Renal cortex interstitium (tissue), 11 donors: Measurements from ENCODE around the gene COMP. TPM values are rescaled to one million over a fixed set of nuclear protein-coding genes. Genes with fewer than 3 reads are reported as not detected.

ENCODE experiments used
- DNase-seq, 11 donors: peaks; one replicate each; pipeline ENCODE4 v3.0.0-alpha.2; 2013; ENCODE audit warnings: low read depth in 9 of 11, low spot score in 4 of 11; ENCODE audit errors: extremely low read depth in 1 of 11
- polyA plus RNA-seq, 3 donors: library from polyadenylated mRNA; unstranded; fragments of 120-200 nt; gene quantifications; one replicate each; pipeline ENCODE4 v1.2.1, GENCODE V29; 2013; ENCODE audit not compliant: insufficient read length in 3 of 3

COMP gene
- polyA plus RNA-seq, 3 donors: 0.13 to 0.76 (median 0.14) TPM

DNA sequence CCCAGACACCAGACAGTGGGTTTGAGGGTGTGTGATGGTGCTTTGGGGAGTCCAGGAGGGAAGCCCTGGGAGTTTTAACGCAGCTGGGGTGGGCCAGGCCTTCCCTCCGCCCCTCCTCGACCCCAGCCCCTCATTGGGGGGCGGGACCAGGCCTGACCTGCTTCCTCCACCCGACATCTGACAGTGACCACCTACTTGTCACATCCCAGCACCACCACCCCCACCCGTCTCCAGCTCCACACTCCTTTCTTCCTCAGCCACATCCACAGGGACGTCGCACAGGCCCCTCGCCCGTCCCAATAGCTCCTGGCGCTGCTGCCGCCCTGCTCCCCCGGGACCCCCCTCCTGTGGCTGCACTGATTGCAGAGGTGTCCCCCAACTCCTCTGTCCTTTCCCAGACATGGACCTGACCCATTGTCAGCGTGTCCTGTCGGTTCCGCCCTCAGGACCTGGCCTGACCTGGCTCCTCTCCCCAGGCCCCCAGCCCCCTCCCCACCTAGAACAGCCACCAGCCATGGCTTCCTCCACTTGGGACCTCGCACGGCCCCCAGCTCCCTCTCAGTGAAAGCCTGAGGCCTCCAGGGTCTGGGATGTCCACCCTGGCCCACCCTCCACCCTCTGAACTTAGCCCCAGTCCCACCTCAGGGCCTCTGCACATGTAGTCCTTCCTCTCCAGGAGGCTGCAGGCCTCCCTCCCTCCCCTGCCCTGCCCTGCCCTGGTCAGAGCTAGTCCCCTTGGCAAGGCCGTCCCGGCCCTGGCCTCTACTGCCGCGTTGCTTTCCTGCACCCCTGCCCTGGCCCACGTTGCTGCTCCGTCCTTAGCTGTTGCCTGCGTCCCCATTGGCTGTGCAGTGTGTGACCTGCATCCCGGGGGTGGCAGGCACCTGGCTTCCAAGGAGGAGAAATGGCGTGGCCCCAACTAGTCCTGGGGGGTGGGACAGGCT, 30.4 kb downstream of the COMP start:
- DNase-seq: no peak

DNA sequence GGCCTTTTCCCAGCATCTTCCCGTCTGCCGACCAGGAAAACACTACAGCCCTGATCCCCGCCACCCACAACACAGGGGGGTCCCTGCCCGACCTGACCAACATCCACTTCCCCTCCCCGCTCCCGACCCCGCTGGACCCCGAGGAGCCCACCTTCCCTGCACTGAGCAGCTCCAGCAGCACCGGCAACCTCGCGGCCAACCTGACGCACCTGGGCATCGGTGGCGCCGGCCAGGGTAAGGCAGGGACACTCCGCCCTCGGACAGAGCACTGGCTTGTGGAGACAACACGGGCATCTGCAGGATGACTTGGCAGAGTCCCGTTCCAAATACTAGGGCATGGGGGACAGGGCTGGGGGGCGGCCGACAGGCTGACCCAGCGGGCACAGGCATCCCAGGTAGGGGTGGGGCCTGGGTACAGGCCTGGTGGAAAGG, 31.1 kb downstream of the COMP start:
- no peak for DNase-seq

DNA sequence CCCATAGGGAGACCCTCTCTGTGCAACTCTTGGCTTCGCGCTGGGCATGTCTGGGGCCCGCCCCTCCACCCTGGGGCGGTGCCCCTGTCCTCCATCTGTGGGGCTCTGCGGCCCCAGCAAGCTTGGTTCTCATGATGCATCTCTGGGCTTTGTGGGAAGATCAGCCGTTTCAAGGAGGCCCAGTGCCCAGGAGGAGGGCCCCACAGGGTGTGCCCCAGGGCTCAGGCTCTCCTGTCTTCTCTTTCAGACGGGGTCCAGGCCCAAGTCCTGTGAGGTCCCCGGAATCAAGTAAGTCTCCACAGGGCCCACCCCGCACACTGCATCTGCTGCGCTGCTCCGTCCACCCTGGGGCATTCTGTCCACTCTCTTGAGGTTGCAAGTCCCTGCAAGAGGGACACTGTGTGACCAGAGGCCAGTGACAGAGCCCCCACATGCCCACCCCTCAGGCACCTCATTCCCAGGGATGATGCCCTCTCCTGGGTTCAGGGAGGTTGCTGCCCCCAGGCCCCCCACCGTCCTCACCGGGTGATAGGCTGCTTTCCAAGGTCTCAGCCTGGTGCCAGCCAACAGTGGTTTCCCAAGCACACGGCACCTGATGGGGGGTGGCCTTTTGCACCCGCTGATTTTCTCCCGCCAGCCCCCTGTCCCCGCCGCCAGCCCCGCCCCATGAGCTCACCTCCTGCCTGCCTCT, 31.7 kb downstream of the COMP start:
- DNase-seq: no peak

- no peak for DNase-seq
Measured at GRCh38 chr19:18756896-18757295, 34.2 kb downstream of the COMP start.

- DNase-seq: no peak
Measured at GRCh38 chr19:18754501-18754900, 36.6 kb downstream of the COMP start.

DNA sequence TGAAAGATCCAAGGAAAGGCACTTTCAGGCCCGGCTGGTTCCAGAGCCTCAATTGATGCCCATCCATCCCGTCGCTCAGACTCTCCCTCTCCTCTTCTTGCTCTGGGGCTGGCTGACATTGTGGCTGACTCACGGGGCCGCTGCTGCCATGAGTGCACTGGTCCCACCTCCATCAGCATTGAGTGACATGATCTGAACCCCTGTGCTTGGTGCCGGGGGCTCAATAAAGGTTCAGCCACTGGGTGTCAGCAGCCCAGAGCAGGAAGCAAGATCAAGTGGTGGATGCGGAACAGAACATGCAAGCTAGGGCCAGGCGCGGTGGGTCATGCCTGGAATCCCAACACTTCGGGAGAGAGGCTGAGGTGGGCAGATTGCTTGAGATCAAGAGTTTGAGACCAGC, 39.5 kb downstream of the COMP start:
- no peak for DNase-seq

DNA sequence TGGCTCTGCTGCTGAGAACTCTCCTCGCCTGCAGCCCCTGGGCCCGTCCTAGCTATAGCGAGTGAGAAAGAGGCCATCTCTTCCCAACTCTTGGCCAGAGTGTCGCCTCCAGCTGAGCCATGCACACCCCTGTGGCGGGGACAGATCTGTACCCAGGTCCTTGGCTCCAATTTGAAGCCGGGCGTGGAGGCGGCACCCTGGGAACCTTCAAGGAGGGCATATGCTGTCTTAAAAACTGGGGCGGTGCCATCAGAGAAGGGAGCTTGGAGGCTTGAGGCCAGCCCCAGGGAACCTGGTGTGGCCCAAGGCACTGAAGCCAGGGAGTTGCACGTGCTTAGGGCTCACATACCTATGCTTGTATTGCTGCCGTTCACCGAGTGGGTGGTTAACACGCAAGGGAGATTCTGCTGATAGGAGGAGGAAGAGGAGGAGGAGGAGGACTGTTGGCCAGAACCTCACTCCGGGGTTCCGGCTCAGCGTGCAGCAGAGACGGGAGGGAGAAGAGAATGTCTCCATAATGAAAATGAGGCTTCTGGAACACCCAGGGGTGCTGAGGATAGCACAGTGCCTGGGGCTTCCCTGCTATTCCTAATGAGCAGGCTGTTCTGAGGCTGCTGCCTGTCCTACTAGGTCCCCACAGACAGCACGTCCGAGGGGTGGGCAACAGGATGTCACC, 40.7 kb downstream of the COMP start:
- no peak for DNase-seq

DNA sequence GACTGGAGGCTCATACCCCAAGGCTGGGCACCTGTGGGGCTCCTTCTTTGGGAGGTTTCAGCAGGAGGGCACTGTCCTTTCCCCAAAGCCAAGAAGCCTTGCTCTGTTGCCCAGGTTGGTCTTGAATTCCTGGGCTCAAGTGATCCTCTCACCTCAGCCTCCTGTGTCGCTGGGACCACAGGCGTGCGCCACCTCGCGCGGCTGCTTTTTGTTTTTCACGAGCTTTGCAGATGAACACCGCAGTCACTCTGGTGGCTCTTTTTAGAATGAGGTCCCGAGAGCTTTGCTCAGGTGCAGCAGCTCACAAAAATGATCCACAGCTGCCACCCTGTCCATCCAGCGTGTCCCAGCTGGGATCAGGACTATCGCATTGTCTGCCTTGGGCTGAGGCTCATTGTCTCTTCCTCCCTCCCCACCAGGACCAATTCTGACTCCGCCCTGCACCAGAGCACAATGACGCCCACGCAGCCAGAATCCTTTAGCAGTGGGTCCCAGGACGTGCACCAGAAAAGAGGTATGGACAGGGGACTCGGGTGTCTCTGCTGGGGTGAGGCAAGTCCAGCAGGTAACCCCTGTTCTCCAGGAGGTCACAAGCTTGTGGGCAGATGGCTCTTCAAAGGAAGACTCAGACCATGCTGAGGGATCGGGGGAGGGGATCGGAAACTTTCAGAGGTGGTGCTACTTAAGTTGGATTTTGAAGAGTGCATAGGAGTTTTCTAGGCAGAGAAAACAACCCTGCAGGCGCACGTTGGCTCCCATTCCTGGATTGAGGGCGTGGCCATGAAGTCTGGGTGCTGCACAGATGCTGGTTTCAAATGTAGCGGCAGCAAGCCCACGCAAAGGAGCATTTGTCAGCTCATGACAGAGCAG, 41.5 kb downstream of the COMP start:
- DNase-seq: no peak

DNA sequence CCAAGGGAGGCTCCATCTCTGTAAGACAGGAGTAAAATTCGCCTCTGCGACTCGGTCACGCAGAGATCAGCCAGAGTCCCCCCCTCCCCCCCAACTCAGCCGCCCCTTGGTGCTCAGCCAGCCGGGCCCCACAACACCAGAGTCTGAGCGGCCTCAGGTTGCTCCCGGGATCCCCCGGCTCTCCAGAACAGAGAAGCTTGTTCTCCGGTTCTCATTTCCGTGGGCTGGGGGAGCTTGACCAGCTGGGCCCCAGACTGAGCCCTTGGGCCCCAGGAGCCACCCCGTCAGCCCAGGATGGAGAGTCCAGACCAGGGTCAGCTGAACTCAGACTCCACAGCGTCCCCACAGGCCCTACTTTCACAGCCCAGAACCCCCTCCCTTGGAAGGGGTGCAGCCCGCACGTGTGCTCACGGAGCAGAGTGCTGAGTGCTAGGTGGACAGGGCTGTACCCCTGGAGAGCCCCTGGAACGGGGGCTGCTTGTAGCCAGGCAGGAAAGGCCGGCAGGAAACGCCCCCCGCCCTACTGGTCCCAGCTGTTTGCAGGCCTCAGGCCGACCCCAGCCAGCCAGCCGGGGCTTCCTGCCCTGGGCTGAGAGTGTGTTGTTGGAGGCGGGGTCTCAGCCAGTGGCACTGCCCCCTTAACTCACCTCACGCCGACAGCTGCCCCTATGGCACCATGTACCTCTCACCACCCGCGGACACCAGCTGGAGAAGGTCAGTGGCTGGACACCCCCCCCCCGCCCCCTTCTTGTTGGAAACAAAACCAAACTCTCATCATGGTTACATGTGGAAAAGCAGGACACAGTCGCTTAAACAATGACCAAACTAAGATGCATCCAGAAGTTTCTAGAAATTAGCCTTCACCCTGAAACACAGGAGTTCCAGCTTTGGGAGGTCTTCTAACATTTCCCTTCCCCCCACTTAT, 44.4 kb downstream of the COMP start:
- no peak for DNase-seq

GRCh38 chr19:18745931-18746330, 45.2 kb downstream of the COMP start:
- no peak for DNase-seq

- DNase-seq: peak in 3 of 11 donors; percentile 70 to 74 (median 72)
Measured at GRCh38 chr19:18745012-18745735, 45.9 kb downstream of the COMP start.

DNA sequence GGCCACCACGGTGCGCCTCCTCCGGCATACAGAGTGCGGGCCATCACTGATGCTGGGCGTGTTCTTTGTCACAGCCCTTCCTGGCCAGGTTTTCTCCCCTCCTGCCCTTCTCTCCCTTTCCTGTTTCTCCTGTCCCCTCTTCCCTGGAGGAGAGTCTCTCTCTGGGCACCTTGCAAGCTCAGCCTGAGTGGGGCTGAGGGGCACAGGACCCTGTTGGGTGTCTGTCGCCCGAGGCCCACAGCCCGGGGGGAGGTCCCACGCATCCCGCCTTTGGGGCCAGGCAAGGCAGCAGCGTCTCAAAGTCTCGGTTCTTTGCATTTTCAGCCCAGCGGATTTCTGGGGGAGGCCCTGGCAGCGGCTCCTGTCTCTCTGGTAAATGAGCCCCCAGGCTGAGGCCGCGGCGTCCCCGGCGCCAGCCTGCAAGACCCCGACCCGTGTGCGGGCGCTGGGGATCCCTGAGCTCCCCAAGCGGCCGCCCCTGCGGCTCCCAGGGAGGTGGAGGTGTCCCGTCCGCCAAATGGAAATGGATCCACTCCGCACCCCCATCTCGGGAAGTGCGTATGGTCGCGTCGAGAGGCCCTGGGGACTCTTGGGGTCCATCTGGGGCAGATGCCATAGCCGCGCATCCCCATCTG, 47.2 kb downstream of the COMP start:
- DNase-seq: no peak

DNA sequence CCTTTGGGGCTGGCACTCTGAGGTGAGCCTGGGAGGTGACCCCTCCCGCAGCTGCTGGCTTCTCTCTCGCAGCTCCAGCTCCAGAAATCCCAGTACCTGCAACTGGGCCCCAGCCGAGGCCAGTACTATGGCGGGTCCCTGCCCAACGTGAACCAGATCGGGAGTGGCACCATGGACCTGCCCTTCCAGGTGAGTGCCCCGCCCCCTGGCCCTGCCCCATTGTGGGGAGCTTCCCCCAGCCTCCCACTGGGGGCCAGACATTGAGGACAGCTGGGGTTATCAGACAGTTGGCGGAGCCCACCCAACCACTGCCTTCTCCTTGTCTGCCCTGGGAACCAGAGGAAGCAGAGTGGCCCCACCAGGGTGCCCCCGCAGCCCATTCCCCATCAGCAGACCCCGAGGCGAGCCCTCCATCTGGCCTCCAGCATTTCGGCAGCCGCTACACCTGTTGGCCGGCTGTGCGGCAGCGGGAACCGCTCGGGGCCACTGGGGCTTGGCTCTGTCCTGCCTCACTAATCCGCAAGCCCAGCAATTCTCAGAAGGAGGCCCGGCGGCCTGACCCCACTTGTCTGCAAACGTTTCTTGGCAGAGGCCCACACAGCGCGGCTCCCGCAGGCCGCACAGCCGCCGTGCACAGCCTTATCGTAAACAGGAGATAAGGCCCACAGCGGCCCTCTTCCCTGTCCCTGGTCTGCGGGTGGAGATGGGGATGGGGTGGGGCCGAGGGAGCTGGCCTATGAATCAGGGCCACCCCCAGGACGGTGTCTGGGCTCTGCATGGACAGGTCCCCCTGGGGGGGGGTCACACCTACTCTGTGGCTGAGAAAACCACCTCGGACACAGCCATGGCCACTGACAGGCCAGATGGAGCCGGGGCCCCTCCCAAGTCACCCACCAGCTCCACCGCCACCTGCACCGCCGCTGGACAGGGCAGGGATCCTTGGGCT, 48.0 kb downstream of the COMP start:
- peak in 1 of 11 donors; percentile 69 for DNase-seq

DNA sequence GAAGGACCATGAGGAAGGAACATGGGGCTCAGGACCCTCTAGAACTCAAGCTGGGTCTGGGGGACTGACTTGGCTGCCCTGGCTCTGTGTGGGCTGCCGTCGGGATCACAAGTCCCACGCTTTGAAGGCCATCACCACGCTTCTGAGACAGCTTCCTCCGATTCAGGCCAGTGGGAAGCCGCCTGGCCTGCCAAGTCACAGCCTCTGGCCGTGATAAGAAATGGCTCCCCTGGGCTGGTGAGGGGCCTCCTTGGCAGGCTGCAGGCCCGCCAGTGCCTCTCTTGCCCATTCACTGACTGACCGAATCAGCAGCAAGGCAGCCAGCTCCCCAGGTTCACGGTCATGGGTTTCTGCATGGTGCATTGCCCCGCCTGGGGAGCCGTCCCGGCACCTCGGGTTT, 48.8 kb downstream of the COMP start:
- no peak for DNase-seq
